ENCODE data around the gene STUB1.

STUB1 gene

GRCh38 chr16:679814-680624, at the start of gene STUB1:
STUB1 (plus strand) TSS chr16:680410; CDS start chr16:680526, 116 bp downstream.
- H3K4me3 ChIP-seq (ENCODE audit: low read length in 2 of 2): peak within 1 kb of the TSS; percentile 81 to 83
- H3K9ac ChIP-seq (ENCODE audit: low read length in 2 of 2): peak within 1 kb of the TSS; percentile 75 to 80
- peak within 1 kb of the TSS; percentile 67 for H3K27ac ChIP-seq (ENCODE audit: low read length)
- H3K9me3 ChIP-seq (ENCODE audit: control insufficient read depth in 2 of 2, low read length in 2 of 2): no peaks in the 10 kb centered on the region
- H3K4me1 ChIP-seq (ENCODE audit: control insufficient read depth, insufficient read depth, low read length): peaks cover 60% of the 10 kb centered on the region
- H3K36me3 ChIP-seq (ENCODE audit: control insufficient read depth in 2 of 2, insufficient read depth in 2 of 2, low read length in 2 of 2): peaks cover 12 to 17% of the 10 kb centered on the region in 2 donors
- peaks cover 0 to 3% of the 10 kb centered on the region in 2 donors for H3K27me3 ChIP-seq (ENCODE audit: control insufficient read depth in 1 of 2, insufficient read depth in 2 of 2, low read length in 2 of 2)

- Histone ChIP-seq H3K4me1 (ENCODE audit: control insufficient read depth, insufficient read depth, low read length) (peaks cover 25% of the 10 kb centered on the region), H3K27me3 (ENCODE audit: control insufficient read depth in 1 of 2, insufficient read depth in 2 of 2, low read length in 2 of 2) (peaks cover 2 to 6% of the 10 kb centered on the region in 2 donors), H3K9me3 (ENCODE audit: control insufficient read depth in 2 of 2, low read length in 2 of 2) (no peaks in the 10 kb centered on the region), H3K4me3 (ENCODE audit: low read length in 2 of 2) (no peak within 1 kb of the TSS), H3K36me3 (ENCODE audit: control insufficient read depth in 2 of 2, insufficient read depth in 2 of 2, low read length in 2 of 2) (peaks cover 0 to 4% of the 10 kb centered on the region in 2 donors), H3K9ac (ENCODE audit: low read length in 2 of 2) (no peak within 1 kb of the TSS), H3K27ac (ENCODE audit: low read length) (no peak within 1 kb of the TSS)
Observed at GRCh38 chr16:630815-631405, 49.3 kb upstream of the STUB1 start, which contains the start of gene WFIKKN1. WFIKKN1 (plus strand) TSS chr16:630985; CDS start chr16:631254, 269 bp downstream.

GRCh38 chr16:631808-632358, 48.3 kb upstream of the STUB1 start:
- H3K27me3 ChIP-seq (ENCODE audit: control insufficient read depth in 1 of 2, insufficient read depth in 2 of 2, low read length in 2 of 2): peaks cover 2 to 6% of the 10 kb centered on the region in 2 donors
- H3K4me3 ChIP-seq (ENCODE audit: low read length in 2 of 2): no peak overlapping the region
- peaks cover 25% of the 10 kb centered on the region for H3K4me1 ChIP-seq (ENCODE audit: control insufficient read depth, insufficient read depth, low read length)
- no peaks in the 10 kb centered on the region for H3K9me3 ChIP-seq (ENCODE audit: control insufficient read depth in 2 of 2, low read length in 2 of 2)
- H3K27ac ChIP-seq (ENCODE audit: low read length): no peak overlapping the region
- H3K36me3 ChIP-seq (ENCODE audit: control insufficient read depth in 2 of 2, insufficient read depth in 2 of 2, low read length in 2 of 2): peaks cover 0 to 2% of the 10 kb centered on the region in 2 donors
- no peak overlapping the region for H3K9ac ChIP-seq (ENCODE audit: low read length in 2 of 2)

- Histone ChIP-seq H3K9me3 (ENCODE audit: control insufficient read depth in 2 of 2, low read length in 2 of 2) (no peaks in the 10 kb centered on the region), H3K36me3 (ENCODE audit: control insufficient read depth in 2 of 2, insufficient read depth in 2 of 2, low read length in 2 of 2) (peaks cover 0 to 2% of the 10 kb centered on the region in 2 donors), H3K9ac (ENCODE audit: low read length in 2 of 2) (no peak overlapping the region), H3K4me1 (ENCODE audit: control insufficient read depth, insufficient read depth, low read length) (peaks cover 31% of the 10 kb centered on the region), H3K27ac (ENCODE audit: low read length) (no peak overlapping the region), H3K27me3 (ENCODE audit: control insufficient read depth in 1 of 2, insufficient read depth in 2 of 2, low read length in 2 of 2) (peaks cover 2 to 6% of the 10 kb centered on the region in 2 donors), H3K4me3 (ENCODE audit: low read length in 2 of 2) (no peak overlapping the region)
Observed at GRCh38 chr16:632486-633335, 47.5 kb upstream of the STUB1 start.

- H3K4me3 ChIP-seq (ENCODE audit: low read length in 2 of 2): no peak overlapping the region
- no peak overlapping the region for H3K9ac ChIP-seq (ENCODE audit: low read length in 2 of 2)
- peaks cover 36% of the 10 kb centered on the region for H3K4me1 ChIP-seq (ENCODE audit: control insufficient read depth, insufficient read depth, low read length)
- peaks cover 2 to 6% of the 10 kb centered on the region in 2 donors for H3K27me3 ChIP-seq (ENCODE audit: control insufficient read depth in 1 of 2, insufficient read depth in 2 of 2, low read length in 2 of 2)
- no peaks in the 10 kb centered on the region for H3K9me3 ChIP-seq (ENCODE audit: control insufficient read depth in 2 of 2, low read length in 2 of 2)
- H3K36me3 ChIP-seq (ENCODE audit: control insufficient read depth in 2 of 2, insufficient read depth in 2 of 2, low read length in 2 of 2): no peaks in the 10 kb centered on the region
- H3K27ac ChIP-seq (ENCODE audit: low read length): no peak overlapping the region
Observed at GRCh38 chr16:633336-634050, 46.7 kb upstream of the STUB1 start.

GRCh38 chr16:634051-634670, 46.0 kb upstream of the STUB1 start:
- Histone ChIP-seq H3K27ac (ENCODE audit: low read length) (no peak overlapping the region), H3K27me3 (ENCODE audit: control insufficient read depth in 1 of 2, insufficient read depth in 2 of 2, low read length in 2 of 2) (peaks cover 2 to 6% of the 10 kb centered on the region in 2 donors), H3K9ac (ENCODE audit: low read length in 2 of 2) (no peak overlapping the region), H3K4me3 (ENCODE audit: low read length in 2 of 2) (no peak overlapping the region), H3K9me3 (ENCODE audit: control insufficient read depth in 2 of 2, low read length in 2 of 2) (no peaks in the 10 kb centered on the region), H3K4me1 (ENCODE audit: control insufficient read depth, insufficient read depth, low read length) (peaks cover 36% of the 10 kb centered on the region), H3K36me3 (ENCODE audit: control insufficient read depth in 2 of 2, insufficient read depth in 2 of 2, low read length in 2 of 2) (no peaks in the 10 kb centered on the region)

GRCh38 chr16:634996-635395, 45.2 kb upstream of the STUB1 start:
- H3K27me3 ChIP-seq (ENCODE audit: control insufficient read depth in 1 of 2, insufficient read depth in 2 of 2, low read length in 2 of 2): peaks cover 2 to 6% of the 10 kb centered on the region in 2 donors
- no peaks in the 10 kb centered on the region for H3K9me3 ChIP-seq (ENCODE audit: control insufficient read depth in 2 of 2, low read length in 2 of 2)
- H3K4me1 ChIP-seq (ENCODE audit: control insufficient read depth, insufficient read depth, low read length): peaks cover 34% of the 10 kb centered on the region
- no peaks in the 10 kb centered on the region for H3K36me3 ChIP-seq (ENCODE audit: control insufficient read depth in 2 of 2, insufficient read depth in 2 of 2, low read length in 2 of 2)
- H3K27ac ChIP-seq (ENCODE audit: low read length): no peak overlapping the region
- peak overlapping the region in 1 of 2 donors; percentile 94 for H3K4me3 ChIP-seq (ENCODE audit: low read length in 2 of 2)
- H3K9ac ChIP-seq (ENCODE audit: low read length in 2 of 2): peak overlapping the region in 1 of 2 donors; percentile 93

GRCh38 chr16:635573-636205, 44.5 kb upstream of the STUB1 start:
- peak overlapping the region; percentile 95 for H3K27ac ChIP-seq (ENCODE audit: low read length)
- no peaks in the 10 kb centered on the region for H3K9me3 ChIP-seq (ENCODE audit: control insufficient read depth in 2 of 2, low read length in 2 of 2)
- H3K4me3 ChIP-seq (ENCODE audit: low read length in 2 of 2): peak overlapping the region; percentile 94 to 97
- peaks cover 28% of the 10 kb centered on the region for H3K4me1 ChIP-seq (ENCODE audit: control insufficient read depth, insufficient read depth, low read length)
- H3K9ac ChIP-seq (ENCODE audit: low read length in 2 of 2): peak overlapping the region; percentile 42 to 93
- peaks cover 0 to 6% of the 10 kb centered on the region in 2 donors for H3K27me3 ChIP-seq (ENCODE audit: control insufficient read depth in 1 of 2, insufficient read depth in 2 of 2, low read length in 2 of 2)
- H3K36me3 ChIP-seq (ENCODE audit: control insufficient read depth in 2 of 2, insufficient read depth in 2 of 2, low read length in 2 of 2): no peaks in the 10 kb centered on the region
